Subcutaneous adipose tissue (tissue), 4 donors: ENCODE results near the gene TMEM156. TPM values are rescaled to one million over a fixed set of nuclear protein-coding genes. Genes with fewer than 3 reads are reported as not detected.

Source experiments
- CTCF ChIP-seq: fragments of 450-650 bp; IDR thresholded peaks from one replicate; pipeline ENCODE4 v1.5.1; 2016; ENCODE audit warnings: low read depth, mild to moderate bottlenecking, control low read depth, antibody characterized with exemption, moderate library complexity
- total RNA-seq, 4 donors: library from RNA; depleted of rRNA; stranded (reverse); fragments of >200 nt; gene quantifications; one replicate each; pipeline ENCODE4 v1.1.0, GENCODE V29; 2016

TMEM156 gene
- total RNA-seq, 4 donors from 2014 or later, result 0.49 to 1.0 TPM; not detected in 2

DNA sequence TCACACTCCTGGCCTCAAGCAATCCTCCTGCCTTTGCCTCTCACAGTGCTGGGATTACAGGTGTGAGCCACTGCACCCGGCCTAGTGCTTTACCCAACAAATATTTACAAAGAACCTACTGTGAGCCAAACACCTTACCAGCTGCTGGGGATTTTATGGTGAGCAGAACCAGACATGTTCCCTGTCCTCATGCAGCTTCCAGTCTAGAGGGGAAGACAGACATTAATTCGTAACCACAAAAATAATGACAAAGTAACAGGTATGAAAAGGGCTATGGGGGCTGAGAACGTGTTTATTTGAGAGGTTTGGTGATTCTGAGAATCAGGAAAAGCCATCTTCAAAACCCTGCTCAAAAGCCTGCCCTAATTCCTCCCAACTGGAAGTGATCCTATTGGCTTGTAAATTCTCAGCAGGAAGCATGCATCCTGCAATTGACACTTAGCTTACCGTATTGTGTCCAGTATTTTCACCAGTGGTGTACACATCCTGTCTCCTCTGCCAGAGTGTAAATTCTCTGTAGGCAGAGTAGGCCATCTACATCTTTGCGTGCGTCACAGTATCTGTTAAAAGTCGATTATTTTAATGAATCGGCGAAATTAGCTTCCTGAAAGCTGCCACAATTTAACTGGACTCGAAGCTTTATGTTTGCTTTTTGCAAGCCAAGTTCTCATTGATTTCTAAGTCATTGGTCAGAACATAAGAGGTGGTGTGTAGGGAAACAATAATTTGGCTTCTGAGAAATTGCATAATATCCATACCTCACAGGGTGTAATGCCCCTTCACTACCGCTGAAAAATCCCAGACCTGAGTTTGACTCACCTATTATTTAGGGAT lies 67.0 kb downstream of the TMEM156 start:
- TF ChIP-seq CTCF, result no peak

DNA sequence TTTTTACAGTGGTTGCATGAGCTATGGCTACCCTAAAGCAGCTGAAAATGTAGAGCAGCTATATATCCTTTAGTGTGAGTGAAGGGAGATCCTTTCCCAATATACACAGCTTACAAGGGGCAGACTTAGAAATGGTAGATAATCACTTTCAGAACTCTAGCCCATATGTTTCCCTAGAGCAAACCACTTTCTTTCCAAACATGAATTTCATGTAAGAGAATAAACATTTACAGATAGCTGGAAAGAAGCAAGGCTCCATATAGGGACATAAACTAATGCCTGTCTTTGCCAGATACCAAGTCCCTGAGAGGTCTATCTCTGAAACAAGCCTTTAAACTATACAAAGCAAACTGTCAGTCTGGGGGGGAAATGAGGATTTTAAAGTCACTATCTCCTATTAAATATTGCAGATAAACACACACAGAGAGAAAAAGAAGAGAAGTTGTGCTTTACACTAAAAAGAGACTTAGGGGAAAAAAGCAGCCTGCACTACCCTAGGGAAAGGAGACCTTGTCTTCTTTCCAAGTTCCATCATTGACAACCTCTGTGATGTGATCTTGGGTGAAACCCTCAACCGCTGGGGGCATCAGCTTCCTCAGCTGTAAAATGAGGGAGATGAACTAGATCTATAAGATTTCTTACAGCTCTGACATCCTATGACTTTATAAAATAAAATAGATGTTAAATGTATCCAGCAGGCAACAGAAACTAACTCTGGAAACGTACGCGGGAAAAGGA lies 73.6 kb downstream of the TMEM156 start:
- no peak for TF ChIP-seq CTCF

GRCh38 chr4:38957893-38958292 lies 74.3 kb downstream of the TMEM156 start:
- TF ChIP-seq CTCF, result no peak

DNA sequence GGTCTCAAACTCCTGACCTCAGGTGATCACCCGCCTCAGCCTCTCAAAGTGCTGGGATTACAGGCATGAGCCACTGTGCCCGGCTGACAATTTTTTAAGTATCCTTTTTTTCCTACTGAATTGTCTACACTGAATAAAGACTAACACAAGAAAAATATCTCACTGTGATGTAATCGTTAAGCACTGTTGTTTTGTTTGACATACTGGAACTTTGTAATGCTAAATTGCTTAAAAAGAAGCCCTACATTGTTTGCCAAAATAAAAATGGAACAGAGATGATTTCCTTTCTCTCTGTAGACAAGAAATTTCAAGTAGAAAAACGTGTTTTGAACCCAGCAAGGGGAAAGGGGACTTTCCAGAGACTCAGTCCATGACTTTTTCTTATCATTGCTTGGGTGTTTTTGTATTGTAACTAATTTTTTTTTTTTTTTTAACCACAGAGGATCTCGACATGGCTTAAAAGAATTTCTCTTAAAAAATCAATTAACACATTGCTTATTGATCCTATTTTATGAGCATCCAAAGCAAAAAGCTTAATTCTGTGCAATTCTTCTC lies 74.9 kb downstream of the TMEM156 start:
- no peak for TF ChIP-seq CTCF

DNA sequence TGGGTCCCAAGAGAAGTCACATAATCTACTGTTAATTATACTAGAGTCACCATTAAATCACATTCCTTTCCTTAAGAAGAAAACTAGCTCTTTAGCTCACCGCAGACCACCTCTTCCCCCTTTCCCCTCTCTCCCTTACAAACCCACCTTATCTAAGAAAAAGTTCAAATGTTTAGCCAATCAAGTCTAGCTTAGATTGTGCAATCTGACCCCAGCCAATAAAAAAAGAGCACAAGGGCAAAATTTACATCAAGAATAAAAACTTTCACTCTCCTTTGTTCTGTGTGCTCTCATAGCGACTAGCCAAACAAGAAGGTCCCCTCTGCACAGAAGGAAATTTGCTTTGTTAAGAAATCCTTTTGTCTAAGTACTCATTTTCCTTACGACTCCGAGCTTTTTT lies 76.3 kb downstream of the TMEM156 start:
- TF ChIP-seq CTCF, result no peak

DNA sequence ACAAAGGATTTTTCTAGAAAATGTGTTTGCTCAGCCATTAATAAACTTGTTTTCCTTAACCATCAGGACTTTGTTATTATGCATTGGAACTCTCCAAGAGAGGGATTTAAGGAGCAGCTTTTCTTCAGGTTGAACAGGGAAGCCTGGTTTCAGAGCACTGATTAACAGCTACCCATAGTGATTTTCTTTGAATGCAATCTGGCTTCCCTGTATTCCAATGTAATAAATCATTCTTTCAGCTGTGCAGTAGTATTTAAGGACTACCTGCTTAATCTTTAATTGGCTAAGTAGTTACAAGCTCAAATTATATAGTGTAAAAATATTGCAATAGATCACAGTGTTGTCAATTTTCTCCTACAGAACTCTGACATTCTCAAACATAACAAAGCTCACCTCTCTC lies 77.5 kb downstream of the TMEM156 start:
- TF ChIP-seq CTCF, result no peak

- no peak for TF ChIP-seq CTCF
Observed at GRCh38 chr4:38952017-38952416, 80.2 kb downstream of the TMEM156 start.
